Liver (tissue), 9 donors: Measurements from ENCODE around the gene PNMT. TPM values are rescaled to one million over a fixed set of nuclear protein-coding genes. Genes with fewer than 3 reads are reported as not detected.

ENCODE experiments used
- DNase-seq: peaks from one replicate; pipeline ENCODE4 v3.0.0-alpha.2; 2017; ENCODE audit warnings: low spot score
- H3K27ac ChIP-seq, 2 donors: one replicate each; pipeline ENCODE4 v1.7.0; 2013; ENCODE audit warnings: inconsistent platforms in 2 of 2, low read length in 2 of 2, control low read depth in 1 of 2, low read depth in 1 of 2, mild to moderate bottlenecking in 1 of 2
- H3K27me3 ChIP-seq, 4 donors: one replicate each; pipeline versions ENCODE4 v1.6.1 to v1.7.0; 2013; ENCODE audit warnings: low read length in 3 of 4, inconsistent platforms in 1 of 4, mild to moderate bottlenecking in 1 of 4, moderate library complexity in 1 of 4; ENCODE audit not compliant: control insufficient read depth in 4 of 4, insufficient read depth in 4 of 4
- H3K36me3 ChIP-seq, 4 donors: one replicate each; pipeline versions ENCODE4 v1.6.1 to v1.7.0; 2013; ENCODE audit warnings: low read length in 3 of 4, mild to moderate bottlenecking in 3 of 4, low read depth in 1 of 4, moderate library complexity in 1 of 4; ENCODE audit not compliant: control insufficient read depth in 4 of 4, insufficient read depth in 3 of 4
- H3K4me1 ChIP-seq, 4 donors: one replicate each; pipeline versions ENCODE4 v1.6.1 to v1.7.0; 2013; ENCODE audit warnings: low read length in 3 of 4, mild to moderate bottlenecking in 3 of 4, moderate library complexity in 1 of 4; ENCODE audit not compliant: control insufficient read depth in 4 of 4, insufficient read depth in 4 of 4
- H3K4me3 ChIP-seq, 3 donors: one replicate each; pipeline versions ENCODE4 v1.6.1 to v1.7.0; 2013; ENCODE audit warnings: low read length in 3 of 3, control low read depth in 1 of 3, low read depth in 1 of 3, mild to moderate bottlenecking in 1 of 3
- H3K9ac ChIP-seq, 2 donors: one replicate each; pipeline ENCODE4 v1.7.0; 2013; ENCODE audit warnings: low read length in 2 of 2, mild to moderate bottlenecking in 2 of 2, moderate library complexity in 2 of 2, control low read depth in 1 of 2, low read depth in 1 of 2
- H3K9me3 ChIP-seq, 4 donors: one replicate each; pipeline versions ENCODE4 v1.6.1 to v1.7.0; 2013; ENCODE audit warnings: low read length in 3 of 4; ENCODE audit not compliant: control insufficient read depth in 4 of 4
- EGR1 ChIP-seq, 2 donors: IDR thresholded peaks; 2 replicates each; pipeline ENCODE4 v1.6.1; 2016 to 2018; ENCODE audit warnings: antibody characterized with exemption in 2 of 2, low read depth in 2 of 2
- FOXA1 ChIP-seq: IDR thresholded peaks from 2 replicates; pipeline ENCODE4 v1.6.1; 2016; ENCODE audit warnings: antibody characterized with exemption
- FOXA2 ChIP-seq: IDR thresholded peaks from 2 replicates; pipeline ENCODE4 v1.6.1; 2016; ENCODE audit warnings: antibody characterized with exemption
- GABPA ChIP-seq, 2 donors: IDR thresholded peaks in 1 of 2; conservative IDR thresholded peaks in 1 of 2; 2 replicates each; pipeline ENCODE4 v1.6.1; 2016; ENCODE audit warnings: antibody characterized with exemption in 2 of 2, mild to moderate bottlenecking in 1 of 2, moderate library complexity in 1 of 2
- HNF4A ChIP-seq, 2 donors: conservative IDR thresholded peaks; 2 replicates each; pipeline ENCODE4 v1.6.1; 2016; ENCODE audit warnings: antibody characterized with exemption in 2 of 2, mild to moderate bottlenecking in 2 of 2
- HNF4G ChIP-seq: IDR thresholded peaks from 2 replicates; pipeline ENCODE4 v1.6.1; 2016; ENCODE audit warnings: antibody characterized with exemption
- JUND ChIP-seq, 2 donors: IDR thresholded peaks; 2 replicates each; pipeline ENCODE4 v1.6.1; 2016; ENCODE audit warnings: antibody characterized with exemption in 2 of 2
- NR2F2 ChIP-seq: IDR thresholded peaks from 2 replicates; pipeline ENCODE4 v1.6.1; 2016; ENCODE audit warnings: antibody characterized with exemption
- RAD21 ChIP-seq, 2 donors: IDR thresholded peaks; 2 replicates each; pipeline ENCODE4 v1.6.1; 2016; ENCODE audit warnings: antibody characterized with exemption in 2 of 2, mild to moderate bottlenecking in 2 of 2
- RXRA ChIP-seq, 2 donors: IDR thresholded peaks; 2 replicates each; pipeline ENCODE4 v1.6.1; 2017 to 2018; ENCODE audit warnings: antibody characterized with exemption in 2 of 2, mild to moderate bottlenecking in 1 of 2
- SP1 ChIP-seq: IDR thresholded peaks from 2 replicates; pipeline ENCODE4 v1.6.1; 2018; ENCODE audit warnings: antibody characterized with exemption, mild to moderate bottlenecking
- TAF1 ChIP-seq: conservative IDR thresholded peaks from 2 replicates; pipeline ENCODE4 v1.6.1; 2016; ENCODE audit warnings: antibody characterized with exemption, mild to moderate bottlenecking
- YY1 ChIP-seq: IDR thresholded peaks from 2 replicates; pipeline ENCODE4 v1.6.1; 2016; ENCODE audit warnings: antibody characterized with exemption, mild to moderate bottlenecking
- WGBS: extraction: QIAGEN DNeasy Blood & Tissue Kit; methylation state at CpG from one replicate; pipeline ENCODE4 v1.1.7; 2013; 5-methylcytosine and 5-hydroxymethylcytosine counted together
- polyA plus RNA-seq, 2 donors: library from polyadenylated mRNA; stranded (reverse) in 1 of 2; unstranded in 1 of 2; fragments of 200-250 nt in 1 of 2; fragments of >200 nt in 1 of 2; fragmentation: Nextera tagmentation in 1 of 2; extraction: Ambion mirVana in 1 of 2; gene quantifications; one replicate each; pipeline versions ENCODE4 v1.2.1 to v1.2.3, GENCODE V29; 2013 to 2015
- total RNA-seq, 2 donors: library from RNA; depleted of rRNA; stranded (reverse); fragments of >200 nt; gene quantifications; one replicate each; pipeline ENCODE4 v1.2.3, GENCODE V29; 2014
- TF ChIP-seq, protein P1 (sequence below): IDR thresholded peaks from 2 replicates; pipeline ENCODE4 v1.6.1; 2016; ENCODE audit warnings: antibody characterized with exemption, mild to moderate bottlenecking
- TF ChIP-seq, protein P2 (sequence below): fragments of 150-350 bp; IDR thresholded peaks from 2 replicates; pipeline ENCODE4 v1.5.1; 2017; ENCODE audit warnings: improper control_type of control experiment, low read depth, low read length; ENCODE audit not compliant: missing input control
- TF ChIP-seq, protein P3 (sequence below): IDR thresholded peaks from 2 replicates; pipeline ENCODE4 v1.6.1; 2016; ENCODE audit warnings: antibody characterized with exemption
- TF ChIP-seq, protein P4 (sequence below): IDR thresholded peaks from 2 replicates; pipeline ENCODE4 v1.6.1; 2016; ENCODE audit warnings: antibody characterized with exemption
- TF ChIP-seq, protein P5 (sequence below): IDR thresholded peaks from 2 replicates; pipeline ENCODE4 v1.6.1; 2016; ENCODE audit warnings: antibody characterized with exemption
- donor health status: healthy.
- donor health status: healthy.
- donor health status: healthy.
- donor health status: healthy.
- donor health status: healthy.

Gene PNMT
- total and polyA plus RNA-seq, 4 donors: 0.20 to 8.6 (median 0.26) TPM; not detected in 1

DNA sequence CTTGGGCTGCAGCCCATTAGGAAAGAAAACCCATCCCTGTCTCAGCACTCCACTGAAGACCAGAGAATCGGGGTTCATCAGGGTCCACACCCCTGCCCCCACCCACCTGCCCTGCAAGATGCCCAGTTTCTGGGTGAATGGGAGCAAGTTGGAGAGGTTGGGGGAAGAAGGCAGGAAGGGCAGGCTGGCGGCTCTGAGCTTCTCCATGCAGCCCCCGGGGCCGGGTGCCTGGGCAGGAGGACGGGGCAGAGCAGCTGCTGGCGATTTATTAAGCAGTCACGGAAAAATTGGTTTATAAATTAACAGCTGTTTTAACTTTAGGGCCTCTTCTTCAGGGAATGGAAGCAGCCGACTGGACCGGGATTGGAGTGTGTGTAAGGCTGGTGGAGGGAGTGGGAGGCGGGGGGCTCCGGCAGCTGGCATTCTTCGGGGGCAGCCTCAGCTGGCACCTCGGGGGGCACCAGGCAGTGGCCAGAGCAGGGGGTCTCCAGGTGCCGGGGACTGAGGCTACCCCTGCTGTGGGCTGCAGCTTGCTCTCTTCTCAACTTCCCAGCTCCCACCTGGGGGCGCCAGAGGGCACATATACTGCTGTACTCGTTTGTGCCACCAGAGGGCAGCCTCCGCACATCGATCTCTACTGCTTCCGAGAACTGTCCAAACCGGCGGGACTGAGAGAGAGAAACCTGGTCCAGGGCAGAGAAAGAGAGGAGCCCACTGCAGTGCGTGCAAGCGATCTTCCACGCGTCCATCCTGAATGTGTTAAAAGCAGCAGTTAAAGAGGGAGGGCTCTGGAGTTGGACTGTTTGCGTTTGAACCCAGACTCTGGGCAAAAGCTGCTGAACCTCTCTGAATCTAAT, 46.5 kb upstream of the PNMT start:
- DNase-seq: peak; percentile 97
- H3K9me3 ChIP-seq: no peaks in the 10 kb centered on the region
- TF ChIP-seq, protein P1, sequence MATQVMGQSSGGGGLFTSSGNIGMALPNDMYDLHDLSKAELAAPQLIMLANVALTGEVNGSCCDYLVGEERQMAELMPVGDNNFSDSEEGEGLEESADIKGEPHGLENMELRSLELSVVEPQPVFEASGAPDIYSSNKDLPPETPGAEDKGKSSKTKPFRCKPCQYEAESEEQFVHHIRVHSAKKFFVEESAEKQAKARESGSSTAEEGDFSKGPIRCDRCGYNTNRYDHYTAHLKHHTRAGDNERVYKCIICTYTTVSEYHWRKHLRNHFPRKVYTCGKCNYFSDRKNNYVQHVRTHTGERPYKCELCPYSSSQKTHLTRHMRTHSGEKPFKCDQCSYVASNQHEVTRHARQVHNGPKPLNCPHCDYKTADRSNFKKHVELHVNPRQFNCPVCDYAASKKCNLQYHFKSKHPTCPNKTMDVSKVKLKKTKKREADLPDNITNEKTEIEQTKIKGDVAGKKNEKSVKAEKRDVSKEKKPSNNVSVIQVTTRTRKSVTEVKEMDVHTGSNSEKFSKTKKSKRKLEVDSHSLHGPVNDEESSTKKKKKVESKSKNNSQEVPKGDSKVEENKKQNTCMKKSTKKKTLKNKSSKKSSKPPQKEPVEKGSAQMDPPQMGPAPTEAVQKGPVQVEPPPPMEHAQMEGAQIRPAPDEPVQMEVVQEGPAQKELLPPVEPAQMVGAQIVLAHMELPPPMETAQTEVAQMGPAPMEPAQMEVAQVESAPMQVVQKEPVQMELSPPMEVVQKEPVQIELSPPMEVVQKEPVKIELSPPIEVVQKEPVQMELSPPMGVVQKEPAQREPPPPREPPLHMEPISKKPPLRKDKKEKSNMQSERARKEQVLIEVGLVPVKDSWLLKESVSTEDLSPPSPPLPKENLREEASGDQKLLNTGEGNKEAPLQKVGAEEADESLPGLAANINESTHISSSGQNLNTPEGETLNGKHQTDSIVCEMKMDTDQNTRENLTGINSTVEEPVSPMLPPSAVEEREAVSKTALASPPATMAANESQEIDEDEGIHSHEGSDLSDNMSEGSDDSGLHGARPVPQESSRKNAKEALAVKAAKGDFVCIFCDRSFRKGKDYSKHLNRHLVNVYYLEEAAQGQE: peak; percentile 75
- TF ChIP-seq YY1 (no peak), FOXA1 (no peak), RAD21 (IDR thresholded peaks at IDR 0.05) (peak; percentile 94 to 97), GABPA (IDR thresholded peaks at IDR 0.05 in 1 of 2, conservative IDR thresholded peaks at IDR 0.05 in 1 of 2) (no peak), RXRA (IDR thresholded peaks at IDR 0.05) (peak in 1 of 2 donors; percentile 50), HNF4G (no peak), NR2F2 (no peak)
- TF ChIP-seq, protein P2, sequence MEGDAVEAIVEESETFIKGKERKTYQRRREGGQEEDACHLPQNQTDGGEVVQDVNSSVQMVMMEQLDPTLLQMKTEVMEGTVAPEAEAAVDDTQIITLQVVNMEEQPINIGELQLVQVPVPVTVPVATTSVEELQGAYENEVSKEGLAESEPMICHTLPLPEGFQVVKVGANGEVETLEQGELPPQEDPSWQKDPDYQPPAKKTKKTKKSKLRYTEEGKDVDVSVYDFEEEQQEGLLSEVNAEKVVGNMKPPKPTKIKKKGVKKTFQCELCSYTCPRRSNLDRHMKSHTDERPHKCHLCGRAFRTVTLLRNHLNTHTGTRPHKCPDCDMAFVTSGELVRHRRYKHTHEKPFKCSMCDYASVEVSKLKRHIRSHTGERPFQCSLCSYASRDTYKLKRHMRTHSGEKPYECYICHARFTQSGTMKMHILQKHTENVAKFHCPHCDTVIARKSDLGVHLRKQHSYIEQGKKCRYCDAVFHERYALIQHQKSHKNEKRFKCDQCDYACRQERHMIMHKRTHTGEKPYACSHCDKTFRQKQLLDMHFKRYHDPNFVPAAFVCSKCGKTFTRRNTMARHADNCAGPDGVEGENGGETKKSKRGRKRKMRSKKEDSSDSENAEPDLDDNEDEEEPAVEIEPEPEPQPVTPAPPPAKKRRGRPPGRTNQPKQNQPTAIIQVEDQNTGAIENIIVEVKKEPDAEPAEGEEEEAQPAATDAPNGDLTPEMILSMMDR: peak; percentile 100
- TF ChIP-seq, protein P3, sequence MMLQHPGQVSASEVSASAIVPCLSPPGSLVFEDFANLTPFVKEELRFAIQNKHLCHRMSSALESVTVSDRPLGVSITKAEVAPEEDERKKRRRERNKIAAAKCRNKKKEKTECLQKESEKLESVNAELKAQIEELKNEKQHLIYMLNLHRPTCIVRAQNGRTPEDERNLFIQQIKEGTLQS: no peak
- no peak overlapping the region for H3K9ac ChIP-seq
- WGBS: 10% methylated on average over 26 of the region's 26 CpGs
- H3K36me3 ChIP-seq: no peaks in the 10 kb centered on the region
- H3K4me3 ChIP-seq: no peak overlapping the region
- peaks cover 0 to 10% (median 7%) of the 10 kb centered on the region in 4 donors for H3K27me3 ChIP-seq
- H3K27ac ChIP-seq: no peak overlapping the region
- H3K4me1 ChIP-seq: peaks cover 2 to 21% (median 9%) of the 10 kb centered on the region in 4 donors

DNA sequence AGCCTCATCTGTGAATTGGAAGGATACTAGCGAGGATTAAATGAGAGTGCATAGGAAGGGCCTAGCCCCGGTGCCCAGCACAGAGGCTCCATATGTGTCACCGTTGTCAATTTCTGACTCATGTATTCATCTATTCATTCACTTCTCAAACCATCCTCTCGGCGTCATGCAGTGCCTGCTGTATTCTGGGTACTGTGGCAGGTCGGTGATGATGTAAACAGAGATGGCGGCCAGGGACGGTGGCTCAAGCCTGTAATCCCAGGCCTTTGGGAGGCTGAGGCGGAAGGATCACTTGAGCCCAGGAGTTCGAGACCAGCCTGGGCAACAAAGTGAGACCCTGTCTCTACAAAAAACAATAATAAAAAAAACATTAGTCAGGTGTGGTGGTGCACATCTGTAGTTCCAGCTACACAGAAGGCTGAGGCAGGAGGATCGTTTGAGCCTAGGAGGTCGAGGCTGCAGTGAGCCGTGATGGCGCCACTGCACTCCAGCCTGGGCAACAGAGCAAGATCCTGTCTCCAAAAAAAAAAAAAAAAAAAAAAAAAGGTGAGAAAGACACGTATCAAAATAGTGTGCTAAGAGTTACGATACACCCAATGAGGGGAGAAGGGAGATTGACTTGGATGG, 45.8 kb upstream of the PNMT start:
- peaks cover 0 to 12% (median 7%) of the 10 kb centered on the region in 4 donors for H3K27me3 ChIP-seq
- H3K36me3 ChIP-seq: no peaks in the 10 kb centered on the region
- no peak for DNase-seq
- H3K27ac ChIP-seq: no peak overlapping the region
- H3K4me1 ChIP-seq: peaks cover 5 to 24% (median 10%) of the 10 kb centered on the region in 4 donors
- 50% methylated on average over 16 of the region's 16 CpGs for WGBS
- no peaks in the 10 kb centered on the region for H3K9me3 ChIP-seq
- H3K9ac ChIP-seq: no peak overlapping the region
- no peak overlapping the region for H3K4me3 ChIP-seq
- TF ChIP-seq FOXA2: no peak
- TF ChIP-seq, protein P4, sequence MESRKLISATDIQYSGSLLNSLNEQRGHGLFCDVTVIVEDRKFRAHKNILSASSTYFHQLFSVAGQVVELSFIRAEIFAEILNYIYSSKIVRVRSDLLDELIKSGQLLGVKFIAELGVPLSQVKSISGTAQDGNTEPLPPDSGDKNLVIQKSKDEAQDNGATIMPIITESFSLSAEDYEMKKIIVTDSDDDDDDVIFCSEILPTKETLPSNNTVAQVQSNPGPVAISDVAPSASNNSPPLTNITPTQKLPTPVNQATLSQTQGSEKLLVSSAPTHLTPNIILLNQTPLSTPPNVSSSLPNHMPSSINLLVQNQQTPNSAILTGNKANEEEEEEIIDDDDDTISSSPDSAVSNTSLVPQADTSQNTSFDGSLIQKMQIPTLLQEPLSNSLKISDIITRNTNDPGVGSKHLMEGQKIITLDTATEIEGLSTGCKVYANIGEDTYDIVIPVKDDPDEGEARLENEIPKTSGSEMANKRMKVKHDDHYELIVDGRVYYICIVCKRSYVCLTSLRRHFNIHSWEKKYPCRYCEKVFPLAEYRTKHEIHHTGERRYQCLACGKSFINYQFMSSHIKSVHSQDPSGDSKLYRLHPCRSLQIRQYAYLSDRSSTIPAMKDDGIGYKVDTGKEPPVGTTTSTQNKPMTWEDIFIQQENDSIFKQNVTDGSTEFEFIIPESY: no peak
- TF ChIP-seq NR2F2: no peak
- TF ChIP-seq HNF4G: no peak
- TF ChIP-seq SP1: no peak
- TF ChIP-seq RAD21 (IDR thresholded peaks at IDR 0.05): no peak
- TF ChIP-seq, protein P1: no peak
- TF ChIP-seq HNF4A (conservative IDR thresholded peaks at IDR 0.05): no peak
- TF ChIP-seq FOXA1: no peak
- TF ChIP-seq, protein P5, sequence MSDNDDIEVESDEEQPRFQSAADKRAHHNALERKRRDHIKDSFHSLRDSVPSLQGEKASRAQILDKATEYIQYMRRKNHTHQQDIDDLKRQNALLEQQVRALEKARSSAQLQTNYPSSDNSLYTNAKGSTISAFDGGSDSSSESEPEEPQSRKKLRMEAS: no peak
- no peak for TF ChIP-seq JUND (IDR thresholded peaks at IDR 0.05)
- no peak for TF ChIP-seq GABPA (IDR thresholded peaks at IDR 0.05 in 1 of 2, conservative IDR thresholded peaks at IDR 0.05 in 1 of 2)
- no peak for TF ChIP-seq TAF1
- TF ChIP-seq YY1: no peak
- TF ChIP-seq, protein P3: no peak
- TF ChIP-seq EGR1 (IDR thresholded peaks at IDR 0.05; ENCODE audit: low read depth in 2 of 2): no peak
